ENCODE data around the gene SLC48A1.

The SLC48A1 gene

DNA sequence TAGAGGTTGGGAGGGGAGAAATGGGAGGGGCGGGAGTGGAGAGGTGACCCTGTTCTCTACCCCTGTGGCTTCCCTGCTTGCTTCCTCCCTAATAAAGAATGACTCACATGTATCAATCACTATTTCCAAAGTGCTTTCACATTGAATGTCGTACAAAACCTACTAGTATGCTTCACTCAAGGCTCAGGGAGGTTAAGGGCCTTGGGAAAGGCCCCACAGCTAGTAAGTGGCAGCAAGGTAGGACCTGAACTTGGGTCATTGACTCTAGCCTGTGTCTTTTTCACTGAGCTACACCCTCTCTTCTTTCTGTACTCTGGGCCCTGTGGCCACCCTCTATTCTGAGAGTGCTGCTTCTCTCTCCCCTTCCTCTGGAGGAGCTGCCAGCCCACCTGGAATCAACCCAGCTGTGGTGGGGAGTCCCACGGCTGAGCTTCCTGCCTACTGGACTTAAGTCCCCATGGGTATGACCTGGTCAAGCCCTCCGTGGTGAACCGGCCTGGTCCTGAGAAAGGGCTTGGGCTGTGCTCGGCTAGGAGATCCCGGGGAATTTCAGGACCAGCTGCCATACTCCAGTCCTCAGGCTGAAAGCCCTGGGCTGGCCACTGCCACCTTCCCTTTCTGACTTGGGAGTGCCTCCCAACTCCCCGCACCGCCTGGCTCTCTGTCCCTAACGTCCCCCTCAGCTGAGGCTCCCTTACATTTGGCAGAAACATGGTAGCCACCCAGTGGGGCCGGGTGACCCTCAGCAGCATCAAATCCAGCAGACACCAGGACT, 13.0 kb downstream of the SLC48A1 start:
- Histone ChIP-seq H3K36me3 (ENCODE audit: insufficient read depth, low read length) (peaks cover 42% of the 10 kb centered on the region; the same call in 1 of the 2 replicates), H3K9ac (ENCODE audit: insufficient read length) (no peak overlapping the region)
- DNase-seq (ENCODE audit: low read depth, low spot score): no peak

DNA sequence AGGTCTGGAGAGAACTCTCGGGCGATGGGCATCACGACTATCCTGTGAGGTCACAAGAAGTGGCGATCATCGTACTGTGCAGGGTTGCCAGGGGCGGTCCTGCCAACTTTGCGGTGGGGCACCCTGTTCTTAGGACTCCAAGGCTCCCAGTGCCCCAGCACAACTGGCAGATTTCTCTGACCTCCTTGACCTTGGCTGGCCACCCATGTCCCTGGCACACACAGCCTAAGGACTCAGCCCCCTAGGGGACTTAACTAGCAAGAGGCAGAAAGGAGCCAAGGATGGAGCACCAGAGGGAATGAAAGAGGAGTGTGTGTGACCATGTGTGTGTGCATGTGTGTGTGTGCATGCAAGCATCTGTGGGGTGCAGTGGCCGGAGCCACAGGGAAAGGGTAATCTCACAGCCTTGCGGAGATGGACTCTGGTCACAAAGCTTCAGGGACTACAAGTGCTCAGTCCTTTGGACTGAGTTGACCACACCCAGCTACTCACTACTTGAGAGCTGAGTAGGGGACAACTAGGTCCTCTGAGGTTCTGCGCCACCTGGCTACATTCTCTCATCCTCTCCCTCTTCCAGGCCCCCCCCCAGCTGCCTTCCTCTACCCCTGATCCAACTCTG, 13.7 kb downstream of the SLC48A1 start:
- no peak overlapping the region for H3K9ac ChIP-seq (ENCODE audit: insufficient read length)
- H3K9me3 ChIP-seq (ENCODE audit: low read depth, low read length): no peaks in the 10 kb centered on the region
- peaks cover 38% of the 10 kb centered on the region; the same call in 1 of the 2 replicates for H3K36me3 ChIP-seq (ENCODE audit: insufficient read depth, low read length)
- H3K27ac ChIP-seq: no peak overlapping the region
- no peak for DNase-seq (ENCODE audit: low read depth, low spot score)
- TF ChIP-seq EZH2 (IDR thresholded peaks at IDR 0.05): no peak
- no peak for TF ChIP-seq POLR2AphosphoS5 (IDR thresholded peaks at IDR 0.05; ENCODE audit: borderline replicate concordance, low read depth, low read length)
- no peak for TF ChIP-seq FOXP2 (optimal IDR thresholded peaks at IDR 0.05; ENCODE audit: control extremely low read depth, extremely low read length, insufficient read depth)
- no peak overlapping the region for H3K4me3 ChIP-seq

More for the DNA sequence above, 13.0 kb downstream of the SLC48A1 start:
- TF ChIP-seq EZH2 (IDR thresholded peaks at IDR 0.05): no peak
- TF ChIP-seq FOXP2 (optimal IDR thresholded peaks at IDR 0.05; ENCODE audit: control extremely low read depth, extremely low read length, insufficient read depth): no peak
- TF ChIP-seq POLR2AphosphoS5 (IDR thresholded peaks at IDR 0.05; ENCODE audit: borderline replicate concordance, low read depth, low read length): no peak
- Histone ChIP-seq H3K4me3 (no peak overlapping the region), H3K9me3 (ENCODE audit: low read depth, low read length) (no peaks in the 10 kb centered on the region), H3K27ac (no peak overlapping the region)

DNA sequence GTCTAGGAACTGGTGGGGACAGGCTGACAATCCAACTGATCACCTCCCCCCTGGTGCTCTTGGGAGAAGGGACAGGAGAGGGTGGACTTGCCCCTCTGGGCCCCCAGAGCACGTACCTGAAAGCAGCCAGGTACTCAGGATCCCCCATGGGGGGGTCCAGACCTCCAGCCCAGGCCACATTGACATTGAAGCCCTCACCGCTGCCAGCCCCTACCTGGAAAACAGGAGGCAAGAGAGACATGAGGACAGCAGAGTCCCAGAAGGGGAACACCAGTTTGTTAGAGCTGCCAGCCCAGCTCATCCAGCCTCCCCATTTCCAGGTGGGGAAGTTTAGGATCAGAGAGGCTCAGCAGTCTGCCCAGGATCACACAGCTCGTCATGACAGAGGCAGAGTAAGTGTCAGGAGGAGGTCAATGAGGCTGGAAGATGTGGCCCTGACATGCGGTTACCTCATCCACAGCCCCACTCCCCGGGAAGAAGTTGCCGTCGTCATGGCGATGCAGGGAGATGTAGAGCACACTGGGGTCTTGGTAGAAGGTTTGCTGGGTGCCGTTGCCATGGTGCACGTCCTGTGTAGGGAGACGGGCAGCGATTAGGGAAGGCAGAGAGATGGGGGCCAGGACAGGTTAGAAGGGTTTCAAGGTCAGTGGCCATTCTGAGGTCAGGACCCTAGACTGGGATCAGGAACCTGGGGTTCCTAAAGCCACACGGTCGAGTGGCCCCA, 14.7 kb downstream of the SLC48A1 start:
- no peak for DNase-seq (ENCODE audit: low read depth, low spot score)
- H3K4me3 ChIP-seq: no peak overlapping the region
- H3K9ac ChIP-seq (ENCODE audit: insufficient read length): no peak overlapping the region
- H3K9me3 ChIP-seq (ENCODE audit: low read depth, low read length): no peaks in the 10 kb centered on the region
- H3K36me3 ChIP-seq (ENCODE audit: insufficient read depth, low read length): peaks cover 29% of the 10 kb centered on the region; the same call in 1 of the 2 replicates
- H3K27ac ChIP-seq: no peak overlapping the region
- TF ChIP-seq EZH2 (IDR thresholded peaks at IDR 0.05) (no peak), FOXP2 (optimal IDR thresholded peaks at IDR 0.05; ENCODE audit: control extremely low read depth, extremely low read length, insufficient read depth) (no peak), POLR2AphosphoS5 (IDR thresholded peaks at IDR 0.05; ENCODE audit: borderline replicate concordance, low read depth, low read length) (no peak)

DNA sequence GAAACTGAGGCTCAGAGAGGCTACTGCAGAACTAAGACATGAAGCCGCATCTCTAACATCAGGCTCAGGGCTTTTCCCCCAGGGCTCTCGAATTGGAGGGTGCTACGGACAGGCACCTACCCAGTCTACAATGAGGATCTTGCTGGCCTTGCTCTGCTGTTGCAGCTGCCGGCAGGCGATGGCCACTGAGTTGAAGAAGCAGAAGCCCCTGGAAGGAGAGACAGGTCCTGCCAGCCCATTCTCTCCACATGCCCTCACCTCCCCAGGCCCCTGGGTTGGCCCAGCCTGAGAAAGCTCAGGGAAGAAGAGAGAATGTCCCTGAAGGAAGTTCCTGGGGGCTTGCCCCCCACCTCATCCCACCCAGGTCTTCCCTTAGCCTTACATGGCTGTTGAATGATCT, 16.1 kb downstream of the SLC48A1 start:
- Histone ChIP-seq H3K4me3 (no peak overlapping the region), H3K36me3 (ENCODE audit: insufficient read depth, low read length) (peaks cover 28% of the 10 kb centered on the region; the same call in 1 of the 2 replicates), H3K9ac (ENCODE audit: insufficient read length) (no peak overlapping the region), H3K27ac (no peak overlapping the region), H3K9me3 (ENCODE audit: low read depth, low read length) (no peaks in the 10 kb centered on the region)
- no peak for DNase-seq (ENCODE audit: low read depth, low spot score)
- TF ChIP-seq EZH2 (IDR thresholded peaks at IDR 0.05) (no peak), POLR2AphosphoS5 (IDR thresholded peaks at IDR 0.05; ENCODE audit: borderline replicate concordance, low read depth, low read length) (no peak), FOXP2 (optimal IDR thresholded peaks at IDR 0.05; ENCODE audit: control extremely low read depth, extremely low read length, insufficient read depth) (no peak)

DNA sequence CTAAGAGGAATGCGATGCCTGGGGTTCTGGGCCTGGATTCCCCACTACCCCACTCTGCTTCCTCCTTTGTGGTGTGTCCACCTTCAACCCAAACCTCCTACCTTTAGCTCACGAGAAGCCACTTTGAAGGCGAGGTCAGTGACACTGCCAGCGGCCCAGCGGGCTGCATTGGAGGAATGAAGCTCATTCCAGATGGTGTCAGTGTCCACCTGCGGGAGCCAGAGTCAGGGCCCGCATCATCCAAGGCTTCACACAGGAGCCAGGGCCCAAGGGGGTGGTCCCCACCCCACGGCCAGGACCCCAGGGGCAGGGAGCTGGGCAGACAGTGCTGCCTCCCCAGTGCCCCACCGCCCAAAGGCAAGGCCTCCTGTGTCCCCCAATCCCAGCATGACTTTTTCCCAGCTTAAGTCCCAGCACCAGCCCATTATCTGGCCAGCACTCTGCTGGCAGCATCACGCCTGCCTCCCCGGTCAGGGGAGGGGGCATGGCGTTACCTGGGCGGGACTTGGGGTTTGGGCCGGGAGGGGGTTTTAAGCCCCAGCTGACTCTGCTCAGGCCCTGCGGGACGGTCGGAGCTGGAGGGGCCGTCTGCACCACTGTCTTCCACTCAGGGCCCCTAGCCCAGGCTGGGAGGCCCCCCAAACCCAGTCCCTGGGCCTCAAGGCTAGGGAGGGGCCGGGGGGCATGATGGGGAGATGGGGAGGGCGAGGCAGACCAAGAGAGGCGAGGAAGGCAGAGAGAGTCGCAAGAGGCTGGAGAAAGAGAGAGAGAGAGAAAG, 16.9 kb downstream of the SLC48A1 start:
- H3K27ac ChIP-seq: no peak overlapping the region
- TF ChIP-seq POLR2AphosphoS5 (IDR thresholded peaks at IDR 0.05; ENCODE audit: borderline replicate concordance, low read depth, low read length) (no peak), EZH2 (IDR thresholded peaks at IDR 0.05) (no peak), FOXP2 (optimal IDR thresholded peaks at IDR 0.05; ENCODE audit: control extremely low read depth, extremely low read length, insufficient read depth) (no peak)
- H3K4me3 ChIP-seq: no peak overlapping the region
- H3K36me3 ChIP-seq (ENCODE audit: insufficient read depth, low read length): peaks cover 24% of the 10 kb centered on the region; the same call in 1 of the 2 replicates
- H3K9me3 ChIP-seq (ENCODE audit: low read depth, low read length): no peaks in the 10 kb centered on the region
- DNase-seq (ENCODE audit: low read depth, low spot score): no peak
- no peak overlapping the region for H3K9ac ChIP-seq (ENCODE audit: insufficient read length)

DNA sequence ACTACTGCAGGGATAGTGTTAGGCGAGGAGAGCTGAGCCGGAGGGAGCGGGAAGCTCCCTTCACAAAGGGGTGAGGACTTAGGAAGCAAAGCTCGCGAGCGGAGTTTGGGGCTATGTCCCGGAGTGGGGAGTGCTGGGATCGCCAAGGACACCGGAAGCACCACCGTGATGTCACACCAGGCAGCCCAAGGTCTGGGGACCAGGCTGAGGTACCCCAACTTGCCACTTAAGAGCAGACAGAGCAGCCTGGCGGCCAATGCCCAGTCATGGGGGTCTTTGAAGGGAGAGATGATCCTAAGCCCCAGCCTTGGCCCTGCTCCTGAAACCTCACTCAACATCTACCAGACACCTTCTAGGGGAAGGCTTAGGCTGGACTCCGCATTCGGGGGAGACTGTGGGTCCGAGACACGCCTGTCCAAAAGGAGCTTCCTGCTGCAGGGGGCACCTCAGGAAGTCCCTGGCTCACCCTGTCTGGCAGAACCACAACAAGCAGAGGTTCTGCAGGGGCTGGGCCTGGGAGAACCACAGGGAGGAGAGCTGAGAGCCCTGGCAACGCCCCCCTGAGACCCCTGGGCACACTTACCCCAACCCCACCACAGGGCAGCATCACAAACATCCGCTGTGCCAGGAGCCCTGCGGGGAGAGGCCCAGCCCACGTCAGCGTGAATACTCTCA, 17.8 kb downstream of the SLC48A1 start:
- TF ChIP-seq POLR2AphosphoS5 (IDR thresholded peaks at IDR 0.05; ENCODE audit: borderline replicate concordance, low read depth, low read length): no peak
- no peak for TF ChIP-seq EZH2 (IDR thresholded peaks at IDR 0.05)
- no peak for TF ChIP-seq FOXP2 (optimal IDR thresholded peaks at IDR 0.05; ENCODE audit: control extremely low read depth, extremely low read length, insufficient read depth)

DNA sequence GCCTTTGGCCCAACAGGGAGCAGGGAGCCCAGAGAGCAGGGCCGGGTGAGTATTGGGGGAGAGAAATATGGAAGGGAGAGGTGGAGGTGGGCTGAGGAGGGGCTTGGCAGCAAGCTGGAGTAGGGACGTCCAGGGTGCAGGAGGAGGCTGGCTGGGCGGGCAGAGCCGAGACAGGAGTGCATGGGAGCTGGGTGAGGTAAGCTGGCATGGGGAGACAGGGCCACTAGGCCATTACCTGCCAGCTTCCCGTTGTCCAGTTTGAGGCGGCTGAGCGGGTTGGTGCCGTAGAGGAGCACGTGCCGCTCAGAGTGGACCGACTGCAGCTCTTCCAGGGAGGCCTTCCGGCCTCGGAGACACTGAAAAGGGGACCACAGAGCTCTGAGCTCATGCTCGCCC, 18.3 kb downstream of the SLC48A1 start:
- no peak for TF ChIP-seq POLR2AphosphoS5 (IDR thresholded peaks at IDR 0.05; ENCODE audit: borderline replicate concordance, low read depth, low read length)
- TF ChIP-seq EZH2 (IDR thresholded peaks at IDR 0.05): no peak
- TF ChIP-seq FOXP2 (optimal IDR thresholded peaks at IDR 0.05; ENCODE audit: control extremely low read depth, extremely low read length, insufficient read depth): no peak
- no peak overlapping the region for H3K9ac ChIP-seq (ENCODE audit: insufficient read length)
- peaks cover 20% of the 10 kb centered on the region; the same call in 1 of the 2 replicates for H3K36me3 ChIP-seq (ENCODE audit: insufficient read depth, low read length)
- H3K27ac ChIP-seq: no peak overlapping the region
- DNase-seq (ENCODE audit: low read depth, low spot score): no peak
- no peak overlapping the region for H3K4me3 ChIP-seq
- no peaks in the 10 kb centered on the region for H3K9me3 ChIP-seq (ENCODE audit: low read depth, low read length)

More for the DNA sequence above, 17.8 kb downstream of the SLC48A1 start:
- DNase-seq (ENCODE audit: low read depth, low spot score): no peak
- Histone ChIP-seq H3K27ac (no peak overlapping the region), H3K36me3 (ENCODE audit: insufficient read depth, low read length) (peaks cover 20% of the 10 kb centered on the region; the same call in 1 of the 2 replicates), H3K4me3 (no peak overlapping the region), H3K9ac (ENCODE audit: insufficient read length) (no peak overlapping the region), H3K9me3 (ENCODE audit: low read depth, low read length) (no peaks in the 10 kb centered on the region)
